HG03520 (cell line): ENCODE data around the gene AIMP1.
"Not testable (repeated sequence)": the region's sequence is repeated elsewhere in the genome, so short reads cannot be mapped to it uniquely, and the experiment has no call there.

Experiments used
- ATAC-seq: cut with Tn5 transposase; IDR thresholded peaks from one replicate; pipeline ENCODE4 v1.9.1; 2021; ENCODE audit warnings: mild to moderate bottlenecking, moderate library complexity; ENCODE audit not compliant: unreplicated experiment

AIMP1 gene

GRCh38 chr4:106312377-106312776, 4.0 kb upstream of the AIMP1 start:
- ATAC-seq, result no peak

- no peak for ATAC-seq
Measured at GRCh38 chr4:106312997-106313522, 3.3 kb upstream of the AIMP1 start.

- ATAC-seq, result no peak
Measured at GRCh38 chr4:106314960-106315359, 1.4 kb upstream of the AIMP1 start.

GRCh38 chr4:106315476-106315967, 828 bp upstream of the AIMP1 start:
- ATAC-seq, result peak; percentile 20

GRCh38 chr4:106316773-106317409, 541 bp downstream of the AIMP1 start:
- ATAC-seq, result peak; percentile 0

GRCh38 chr4:106317815-106318214, 1.5 kb downstream of the AIMP1 start:
- ATAC-seq, result no peak

GRCh38 chr4:106318511-106318910, 2.2 kb downstream of the AIMP1 start:
- no peak for ATAC-seq

GRCh38 chr4:106320235-106320634, 3.9 kb downstream of the AIMP1 start:
- ATAC-seq, result no peak

GRCh38 chr4:106321168-106321567, 4.8 kb downstream of the AIMP1 start:
- not testable (repeated sequence) for ATAC-seq

GRCh38 chr4:106321814-106322213, 5.5 kb downstream of the AIMP1 start:
- ATAC-seq, result not testable (repeated sequence)

- no peak for ATAC-seq
Measured at GRCh38 chr4:106323119-106323518, 6.8 kb downstream of the AIMP1 start.

GRCh38 chr4:106325800-106326199, 9.4 kb downstream of the AIMP1 start:
- no peak for ATAC-seq

- peak; percentile 86 for ATAC-seq
Measured at GRCh38 chr4:106329041-106329618, 12.8 kb downstream of the AIMP1 start.

GRCh38 chr4:106333186-106333585, 16.8 kb downstream of the AIMP1 start:
- ATAC-seq, result no peak

GRCh38 chr4:106334741-106335470, 18.6 kb downstream of the AIMP1 start:
- no peak for ATAC-seq

- ATAC-seq, result no peak
Measured at GRCh38 chr4:106336618-106337017, 20.3 kb downstream of the AIMP1 start.

- ATAC-seq, result no peak
Measured at GRCh38 chr4:106337916-106338315, 21.6 kb downstream of the AIMP1 start.

- no peak for ATAC-seq
Measured at GRCh38 chr4:106338671-106339070, 22.3 kb downstream of the AIMP1 start.

GRCh38 chr4:106339431-106339830, 23.1 kb downstream of the AIMP1 start:
- no peak for ATAC-seq

- no peak for ATAC-seq
Measured at GRCh38 chr4:106340774-106341173, 24.4 kb downstream of the AIMP1 start.

GRCh38 chr4:106343865-106344646, 27.7 kb downstream of the AIMP1 start:
- no peak for ATAC-seq
